B cell (primary cell): Measurements from ENCODE around the gene PSKH1. TPM values are rescaled to one million over a fixed set of nuclear protein-coding genes. Genes with fewer than 3 reads are reported as not detected.

ENCODE experiments used
- ATAC-seq: fragments of 200-7000 bp; cut with Tn5 transposase; one replicate; pipeline ENCODE4 v1.10.0; 2021; ENCODE audit warnings: low read depth, mild to moderate bottlenecking, moderate number of reproducible peaks, moderate library complexity
- CTCF ChIA-PET: fragments of 350-600 bp; sonication (Branson Sonifier 250); formaldehyde crosslinking; loops from one replicate; lab custom pipeline; 2021; ENCODE audit warnings: antibody characterized with exemption, inconsistent platforms; lab: Charles Lee
- POLR2A ChIA-PET: fragments of 350-600 bp; sonication (Branson Sonifier 250); formaldehyde crosslinking; loops from one replicate; lab custom pipeline; 2021; ENCODE audit warnings: antibody characterized with exemption; lab: Charles Lee
- DNase-seq: peaks from one replicate; pipeline ENCODE4 v3.0.0; 2013
- H2AFZ ChIP-seq: 2 replicates; pipeline ENCODE4 v1.6.1; 2012; ENCODE audit warnings: mild to moderate bottlenecking, low read depth, low read length; ENCODE audit not compliant: insufficient read depth, poor library complexity, severe bottlenecking
- H3K27ac ChIP-seq, 2 donors: 1 replicate in 1 of 2; 2 replicates in 1 of 2; pipeline ENCODE4 v1.5.1; 2012 to 2013; ENCODE audit warnings: low read length in 2 of 2, mild to moderate bottlenecking in 2 of 2, moderate library complexity in 1 of 2
- H3K27me3 ChIP-seq, 4 experiments: fragments of 200-600 bp in 1 of 4; sonication (generic) in 1 of 4; replicated peaks in 1 of 4; 1 replicate in 2 of 4; 2 replicates in 2 of 4; pipeline versions ENCODE4 v1.6.1 to v1.7.0; 2013 to 2016; ENCODE audit warnings: low read length in 3 of 4, mild to moderate bottlenecking in 2 of 4, mixed read lengths in 1 of 4, moderate library complexity in 1 of 4; ENCODE audit not compliant: insufficient read depth in 4 of 4, control insufficient read depth in 3 of 4; ENCODE audit errors: control extremely low read depth in 1 of 4
- H3K36me3 ChIP-seq, 2 experiments: replicated peaks in 1 of 2; 1 replicate in 1 of 2; 2 replicates in 1 of 2; pipeline versions ENCODE4 v1.6.1 to v1.7.1; 2013; ENCODE audit warnings: low read length in 1 of 2; ENCODE audit not compliant: insufficient read depth in 2 of 2, control insufficient read depth in 1 of 2; ENCODE audit errors: control extremely low read depth in 1 of 2, extremely low read depth in 1 of 2
- H3K4me1 ChIP-seq, 2 donors: fragments of 200-600 bp in 1 of 2; sonication (generic) in 1 of 2; 1 replicate in 1 of 2; 2 replicates in 1 of 2; pipeline versions ENCODE4 v1.5.1 to v1.6.1; 2013 to 2017; ENCODE audit warnings: low read length in 2 of 2; ENCODE audit not compliant: control insufficient read depth in 2 of 2, insufficient read depth in 2 of 2
- H3K4me2 ChIP-seq: replicated peaks from 2 replicates; pipeline ENCODE3; 2012; ENCODE audit warnings: mild to moderate bottlenecking, low read depth, low read length; ENCODE audit not compliant: poor library complexity, severe bottlenecking
- H3K4me3 ChIP-seq, 5 experiments: fragments of 200-600 bp in 1 of 5; sonication (generic) in 1 of 5; 1 replicate in 3 of 5; 2 replicates in 2 of 5; pipeline versions ENCODE4 v1.5.1 to v1.7.0; 2011 to 2016; ENCODE audit warnings: low read length in 4 of 5, mild to moderate bottlenecking in 4 of 5, low read depth in 2 of 5, control low read depth in 1 of 5, moderate library complexity in 1 of 5; ENCODE audit not compliant: insufficient read depth in 1 of 5; ENCODE audit errors: control extremely low read depth in 1 of 5, extremely low read depth in 1 of 5
- H3K79me2 ChIP-seq: fragments of 200-600 bp; sonication (generic); one replicate; pipeline ENCODE4 v1.6.0; 2016; ENCODE audit warnings: low read length; ENCODE audit not compliant: control insufficient read depth, insufficient read depth
- H3K9ac ChIP-seq: fragments of 200-600 bp; sonication (generic); 2 replicates; pipeline ENCODE4 v1.6.1; 2017; ENCODE audit warnings: mild to moderate bottlenecking, low read length, moderate library complexity
- H3K9me3 ChIP-seq, 3 donors: one replicate each; pipeline versions ENCODE4 v1.6.1 to v1.7.1; 2013; ENCODE audit warnings: low read length in 2 of 3; ENCODE audit not compliant: control insufficient read depth in 2 of 3, insufficient read depth in 1 of 3; ENCODE audit errors: control extremely low read depth in 1 of 3
- H4K20me1 ChIP-seq: 2 replicates; pipeline ENCODE4 v1.6.0; 2012; ENCODE audit warnings: mild to moderate bottlenecking, low read length; ENCODE audit not compliant: insufficient read depth, control insufficient read depth, poor library complexity, severe bottlenecking
- H3K27ac Mint-ChIP-seq: one replicate; pipeline ENCODE4 v1.8.0; 2021; ENCODE audit warnings: mixed read lengths
- H3K27me3 Mint-ChIP-seq: one replicate; pipeline ENCODE4 v1.8.0; 2021; ENCODE audit warnings: mixed read lengths
- H3K4me1 Mint-ChIP-seq: one replicate; pipeline ENCODE4 v1.8.0; 2021; ENCODE audit warnings: mixed read lengths
- H3K4me3 Mint-ChIP-seq: one replicate; pipeline ENCODE4 v1.8.0; 2021; ENCODE audit warnings: mixed read lengths
- H3K9me3 Mint-ChIP-seq: one replicate; pipeline ENCODE4 v1.8.0; 2022; ENCODE audit warnings: mixed read lengths; ENCODE audit not compliant: insufficient read depth
- CTCF ChIP-seq: fragments of 200-600 bp; IDR thresholded peaks from one replicate; pipeline ENCODE4 v1.8.0; 2022; ENCODE audit warnings: antibody characterized with exemption, mild to moderate bottlenecking
- EZH2 ChIP-seq: IDR thresholded peaks from 2 replicates; pipeline ENCODE4 v1.6.1; 2012; ENCODE audit warnings: borderline replicate concordance, low read depth, mild to moderate bottlenecking, moderate library complexity, low read length; ENCODE audit not compliant: insufficient read depth, poor library complexity, severe bottlenecking
- WGBS: methylation state at CpG from one replicate; pipeline ENCODE4 v1.1.5; 2013; ENCODE audit warnings: missing lambda C conversion rate; ENCODE audit not compliant: insufficient coverage; 5-methylcytosine and 5-hydroxymethylcytosine counted together
- intact Hi-C: fragments of 100-400 bp; cut with micrococcal nuclease; formaldehyde crosslinking; loops from one replicate; pipeline ENCODE4 v1.10.0; 2022
- polyA plus RNA-seq: library from polyadenylated mRNA; depleted of rRNA; stranded (reverse); fragments of >200 nt; gene quantifications from 2 replicates; pipeline ENCODE4 v1.2.3, GENCODE V29; 2012
- total RNA-seq, 2 donors: library from RNA; stranded (reverse); fragments of 120-200 nt in 1 of 2; gene quantifications; 1 replicate in 1 of 2; 2 replicates in 1 of 2; pipeline versions ENCODE4 v1.2.3 to v1.2.4, GENCODE V29; 2013 to 2022

The PSKH1 gene
- total and polyA plus RNA-seq, 2 donors (not counting 1 experiment from before 2014, with no cell fraction given), result 20.1 to 29.1 TPM

GRCh38 chr16:67976205-67976604, 83.2 kb downstream of the PSKH1 start:
- Histone ChIP-seq H3K27ac (no peak overlapping the region), H3K4me1 (peaks cover 0 to 6% of the 10 kb centered on the region in 2 donors), H3K36me3 (no peaks in the 10 kb centered on the region), H3K79me2 (no peaks in the 10 kb centered on the region), H3K27me3 (peaks cover 0 to 3% (median 0%) of the 10 kb centered on the region in 4 experiments), H3K9me3 (no peaks in the 10 kb centered on the region), H3K9ac (no peak overlapping the region), H3K4me2 (no peak overlapping the region), H3K4me3 (no peak overlapping the region), H2AFZ (no peak overlapping the region), H4K20me1 (no peaks in the 10 kb centered on the region)
- Mint-ChIP-seq H3K9me3 (no peaks in the 10 kb centered on the region), H3K4me3 (no peak overlapping the region), H3K27me3 (no peaks in the 10 kb centered on the region), H3K4me1 (peaks cover 3% of the 10 kb centered on the region), H3K27ac (no peak overlapping the region)
- whole genome bisulfite sequencing, result 83% methylated on average over 2 of the region's 2 CpGs
- ChIA-PET CTCF (no interaction called here), POLR2A (no interaction called here)
- no peak for DNase-seq
- intact Hi-C loops, result no loop called here
- no peak for ATAC-seq
- TF ChIP-seq EZH2 (no peak), CTCF (no peak)

- CTCF ChIA-PET, result interaction anchor here (1.6 kb wide), 1 partner anchor 10 kb away, joined by 4 read pairs; no protein-coding TSS in a partner anchor
- intact Hi-C loops, result no loop called here
- H3K27me3 ChIP-seq, result peaks cover 0 to 3% (median 0%) of the 10 kb centered on the region in 4 experiments
- WGBS, result 82% methylated on average over 5 of the region's 5 CpGs
- H2AFZ ChIP-seq, result no peak overlapping the region
- Mint-ChIP-seq H3K4me1 (peaks cover 3% of the 10 kb centered on the region), H3K27ac (no peak overlapping the region), H3K9me3 (no peaks in the 10 kb centered on the region), H3K27me3 (no peaks in the 10 kb centered on the region), H3K4me3 (no peak overlapping the region)
- POLR2A ChIA-PET, result interaction anchor here (0.6 kb wide), 1 partner anchor 22 kb away, joined by 3 read pairs; no protein-coding TSS in a partner anchor
- H3K36me3 ChIP-seq, result no peaks in the 10 kb centered on the region
- DNase-seq (no peak), ATAC-seq (no peak)
- H3K9ac ChIP-seq, result no peak overlapping the region
- TF ChIP-seq CTCF, result no peak
- TF ChIP-seq EZH2, result no peak
- H3K4me3 ChIP-seq, result no peak overlapping the region
- H3K79me2 ChIP-seq, result no peaks in the 10 kb centered on the region
- H3K4me2 ChIP-seq, result no peak overlapping the region
- no peaks in the 10 kb centered on the region for H4K20me1 ChIP-seq
- no peak overlapping the region for H3K27ac ChIP-seq
- H3K9me3 ChIP-seq, result no peaks in the 10 kb centered on the region
- peaks cover 0 to 6% of the 10 kb centered on the region in 2 donors for H3K4me1 ChIP-seq
Measured at GRCh38 chr16:67977005-67977404, 84.0 kb downstream of the PSKH1 start.
